DMS79 treated with DMSO at 0.1 percent for 48 hours (cell line): ENCODE results near the gene SH2D6.
"Not testable (repeated sequence)": the region's sequence is repeated elsewhere in the genome, so short reads cannot be mapped to it uniquely, and the experiment has no call there.

ENCODE experiments used
- DNase-seq: peaks from one replicate; lab custom pipeline; 2025; lab: John Stamatoyannopoulos, UW

The SH2D6 gene

DNA sequence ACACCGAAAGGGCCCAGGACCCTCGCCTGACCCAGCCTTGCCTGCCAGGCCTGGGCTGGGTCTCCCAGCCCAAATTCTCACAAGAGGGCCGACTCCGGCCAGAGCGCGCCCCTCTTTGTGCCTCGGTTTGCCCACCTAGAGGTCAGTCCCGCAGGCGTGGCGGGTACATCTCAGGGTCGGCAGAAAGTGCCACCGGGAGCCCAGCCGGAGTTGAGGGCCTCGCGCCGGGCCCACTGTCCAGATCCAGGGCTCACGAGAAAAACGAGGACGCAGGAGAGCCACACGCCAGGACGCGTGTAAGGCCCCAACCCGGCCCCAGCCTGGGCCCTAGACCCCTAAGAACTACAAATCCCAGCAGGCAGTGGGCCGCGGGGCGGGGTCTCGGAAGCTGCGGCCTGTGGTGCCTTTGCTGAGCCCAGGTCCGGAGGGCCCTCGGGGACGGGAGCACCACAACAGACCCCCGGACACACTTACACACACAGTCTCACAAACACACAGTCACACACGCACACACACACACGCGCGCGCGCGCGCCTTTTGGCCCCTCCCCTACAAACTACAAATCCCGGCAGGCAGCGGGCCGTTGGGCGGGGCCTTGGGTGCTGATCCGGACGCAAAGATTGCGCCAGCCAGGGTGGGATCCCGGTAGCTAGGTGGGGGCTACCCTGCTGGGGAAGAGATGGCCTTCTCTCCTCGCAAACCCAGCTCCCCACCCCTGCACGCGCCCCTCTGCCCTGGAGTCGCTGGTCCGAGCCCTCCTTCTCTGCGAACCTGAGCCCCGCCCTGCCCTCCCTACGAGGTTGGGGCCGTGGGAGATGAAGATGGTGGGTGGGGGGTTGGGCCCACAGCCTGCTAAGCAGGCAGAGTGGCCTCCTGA is at the start of gene SH2D6:
Gene SH2D6, plus strand, starts transcription at position 583 of the 877 bp plus-strand sequence. CDS start 10,752 bp downstream, outside the sequence.
- peak; percentile 83 for DNase-seq

DNA sequence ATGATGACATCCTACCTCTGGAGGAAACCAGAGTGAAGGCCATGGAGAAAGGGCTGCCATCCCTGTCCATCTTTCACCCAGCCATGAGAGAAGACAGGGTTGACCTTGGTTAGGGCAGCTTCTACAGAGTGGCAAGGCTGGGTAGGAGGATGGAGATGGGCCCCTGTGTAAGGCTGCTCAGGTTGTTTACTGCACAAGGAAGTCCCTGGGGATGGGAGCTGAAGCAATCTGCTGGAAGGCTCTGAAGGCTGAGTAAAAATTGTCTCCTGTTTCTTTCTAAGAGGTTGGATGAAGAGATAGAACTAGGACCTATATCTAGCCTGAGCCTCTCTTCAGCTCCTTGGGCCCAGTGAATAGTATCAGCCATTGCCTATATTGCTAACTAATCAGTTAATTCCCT is 49.6 kb upstream of the SH2D6 start:
- DNase-seq: no peak

DNA sequence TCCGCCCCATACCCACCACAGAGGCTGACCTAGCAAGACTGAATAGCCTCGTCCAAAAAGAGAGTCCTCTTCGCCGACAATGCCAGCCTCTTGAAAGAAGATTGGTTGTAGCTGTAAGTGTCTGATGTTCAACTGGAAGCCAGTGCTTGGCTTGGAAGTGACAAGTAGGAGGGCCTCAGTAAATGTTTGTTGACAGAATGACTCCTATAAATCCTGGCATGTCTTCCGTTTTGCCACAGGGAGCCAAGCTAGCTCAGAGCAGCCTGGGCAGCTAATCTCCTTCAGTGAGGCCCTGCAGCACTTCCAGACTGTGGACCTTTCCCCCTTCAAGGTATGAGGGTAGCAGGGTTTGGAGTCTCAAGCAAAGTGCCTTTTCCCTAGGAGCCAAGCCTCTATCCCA is 49.0 kb upstream of the SH2D6 start:
- DNase-seq: no peak

DNA sequence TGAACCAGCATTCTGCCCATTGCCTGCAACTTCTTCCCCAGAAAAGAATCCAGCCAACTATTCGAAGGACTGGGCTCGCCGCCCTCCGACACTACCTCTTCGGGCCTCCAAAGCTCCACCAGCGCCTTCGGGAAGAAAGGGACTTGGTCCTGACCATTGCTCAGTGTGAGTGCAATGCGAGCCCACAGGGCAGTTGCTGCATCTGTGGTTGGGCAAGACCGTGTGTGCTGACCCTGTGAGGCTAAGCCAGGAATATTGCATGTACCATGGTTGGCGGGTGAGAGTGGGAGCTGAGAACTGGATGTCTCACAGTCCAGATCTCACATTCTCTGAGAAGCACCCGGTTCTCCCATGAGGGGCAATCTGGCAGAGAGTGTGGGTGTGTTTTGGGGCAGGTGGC is 47.5 kb upstream of the SH2D6 start:
- no peak for DNase-seq

DNA sequence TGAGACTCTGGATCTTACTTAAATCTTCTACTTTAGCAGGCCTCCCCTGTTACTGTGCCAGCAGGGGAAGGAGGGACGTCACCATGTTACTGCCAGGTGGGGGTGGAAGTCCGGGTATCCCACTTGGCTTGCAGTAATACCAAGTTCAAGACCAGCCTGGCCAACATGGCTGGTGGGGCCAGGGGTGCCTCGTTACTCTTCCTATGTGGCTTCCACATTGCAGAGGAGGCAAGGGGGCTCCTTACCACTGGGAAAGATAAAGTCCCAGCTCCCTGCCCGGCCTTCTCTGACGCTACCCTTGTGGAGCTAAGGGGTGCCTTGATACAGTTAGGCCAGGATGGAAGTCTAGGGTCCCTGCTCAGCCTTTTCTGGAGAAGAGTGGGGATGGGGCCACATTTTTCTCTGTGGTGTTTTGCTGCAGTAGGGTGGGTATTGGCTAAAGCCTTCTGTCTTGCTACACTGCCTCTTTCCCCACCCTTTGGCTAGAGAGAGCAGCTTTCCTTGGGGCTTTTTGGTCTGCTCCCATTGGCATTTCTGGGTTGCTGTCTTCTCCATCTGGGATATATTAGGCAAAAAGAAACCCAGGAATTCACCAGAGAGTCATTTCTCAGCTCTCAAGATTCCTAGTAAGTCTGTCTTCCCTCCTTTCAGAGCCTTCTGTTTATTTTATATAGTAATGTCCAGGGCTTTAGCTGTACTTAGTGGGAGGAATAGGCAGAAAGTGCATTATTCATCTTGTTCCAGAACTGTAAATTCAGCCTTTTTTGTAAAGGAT is 42.0 kb upstream of the SH2D6 start:
- no peak for DNase-seq

DNA sequence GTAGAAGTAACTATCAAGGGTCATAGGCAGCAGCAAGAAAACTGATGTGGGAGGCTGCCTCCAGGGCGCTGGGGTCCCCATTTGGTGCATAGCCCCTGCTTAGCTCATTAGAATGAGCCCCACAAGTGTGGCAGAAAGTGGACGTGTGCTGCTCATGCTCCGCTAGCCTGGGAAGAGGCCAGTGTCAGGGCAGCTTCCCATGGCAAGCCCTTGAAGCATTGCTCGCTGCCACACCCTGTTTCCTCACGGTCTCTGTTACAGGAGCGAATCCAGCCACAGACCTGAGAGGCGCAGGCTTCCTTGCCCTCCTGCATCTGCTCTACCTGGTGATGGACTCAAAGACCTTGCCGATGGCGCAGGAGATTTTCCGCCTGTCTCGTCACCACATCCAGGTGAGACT is 41.4 kb upstream of the SH2D6 start:
- no peak for DNase-seq

DNA sequence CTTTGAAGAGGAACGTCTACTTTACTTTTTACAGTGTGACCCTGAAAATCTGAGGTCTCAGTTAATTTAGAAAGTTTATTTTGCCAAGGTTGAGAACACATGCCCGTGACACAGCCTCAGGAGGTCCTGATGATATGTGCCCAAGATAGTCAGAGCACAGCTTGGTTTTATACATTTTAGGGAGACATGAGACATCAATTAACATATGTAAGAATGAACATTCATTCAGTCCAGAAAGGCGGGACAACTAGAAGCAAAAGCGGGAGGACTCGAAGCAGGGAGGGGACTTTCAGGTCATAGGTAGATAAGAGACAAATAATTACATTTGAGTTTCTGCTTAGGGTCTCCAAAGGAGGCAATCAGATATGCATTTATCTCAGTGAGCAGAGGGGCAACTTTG is 40.3 kb upstream of the SH2D6 start:
- DNase-seq: no peak

DNA sequence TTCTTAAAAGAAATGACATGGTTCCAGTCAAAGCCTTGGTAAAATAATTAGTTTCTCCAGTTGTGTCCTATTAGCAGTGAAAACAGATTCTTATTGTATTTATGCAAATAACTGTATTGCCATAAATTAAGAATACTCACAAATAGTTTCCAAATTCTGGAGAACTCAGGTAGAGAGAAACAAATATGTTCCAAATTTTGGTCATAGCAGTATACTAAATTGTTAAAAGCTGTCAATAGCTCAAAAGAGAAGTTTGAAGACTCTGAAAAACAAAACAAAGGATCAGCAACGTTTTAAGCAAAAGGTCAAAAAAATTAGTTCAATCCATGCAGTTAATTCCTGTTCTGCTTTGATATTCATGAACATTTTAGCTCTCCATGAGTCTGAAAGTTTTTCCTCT is 38.5 kb upstream of the SH2D6 start:
- DNase-seq: no peak

DNA sequence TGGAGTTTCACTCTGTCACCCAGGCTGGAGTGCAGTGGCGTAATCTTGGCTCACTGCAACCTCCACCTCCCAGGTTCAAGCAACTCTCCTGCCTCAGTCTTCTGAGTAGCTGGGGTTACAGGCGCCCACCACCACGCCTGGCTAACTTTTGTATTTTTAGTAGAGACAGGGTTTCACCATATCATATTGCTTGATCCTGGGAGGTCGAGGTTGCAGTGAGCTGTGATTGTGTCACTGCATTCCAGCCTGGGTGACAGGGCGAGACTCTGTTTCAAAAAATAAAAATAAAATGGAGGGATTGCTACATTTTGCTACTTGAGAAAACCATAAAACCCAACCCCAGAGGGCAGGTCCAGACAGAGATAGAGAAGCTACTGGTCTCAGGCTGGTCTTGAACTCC is 35.4 kb upstream of the SH2D6 start:
- not testable (repeated sequence) for DNase-seq

DNA sequence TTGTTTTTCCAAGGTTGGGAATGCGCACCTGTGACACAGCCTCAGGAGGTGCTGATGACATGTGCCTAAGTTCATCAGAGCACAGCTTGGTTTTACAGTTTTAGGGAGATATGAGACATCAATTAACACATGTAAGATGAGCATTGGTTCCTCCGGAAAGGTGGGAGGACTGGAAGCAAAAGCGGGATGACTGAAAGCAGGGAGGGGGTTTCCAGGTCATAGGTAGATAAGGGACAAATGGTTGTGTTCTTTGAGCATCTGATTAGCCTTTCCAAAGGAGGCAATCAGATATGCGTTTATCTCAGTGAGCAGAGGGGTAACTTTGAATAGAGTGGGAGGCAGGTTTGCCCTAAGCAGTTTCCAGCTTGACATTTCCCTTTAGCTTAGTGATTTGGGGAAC is 34.7 kb upstream of the SH2D6 start:
- DNase-seq: no peak

DNA sequence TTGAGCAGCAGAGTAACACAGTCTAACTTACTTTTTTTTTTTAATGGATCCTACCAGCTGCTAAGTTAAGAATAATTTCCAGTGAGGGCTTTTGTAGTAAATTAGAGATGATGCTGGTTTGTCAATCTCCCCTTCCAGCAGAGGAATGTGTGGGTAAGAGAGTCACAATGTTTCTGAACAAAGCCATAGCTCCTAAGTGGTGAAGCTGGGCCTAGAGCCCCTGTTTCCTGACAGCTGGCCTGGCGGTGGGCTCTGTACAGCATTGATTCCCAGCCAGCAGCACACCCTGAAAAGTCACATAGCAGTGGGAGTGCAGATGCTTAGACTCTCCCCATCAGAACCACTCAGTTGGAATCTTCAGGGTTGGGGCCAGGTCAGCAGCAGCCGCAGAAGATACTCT is 32.8 kb upstream of the SH2D6 start:
- no peak for DNase-seq

DNA sequence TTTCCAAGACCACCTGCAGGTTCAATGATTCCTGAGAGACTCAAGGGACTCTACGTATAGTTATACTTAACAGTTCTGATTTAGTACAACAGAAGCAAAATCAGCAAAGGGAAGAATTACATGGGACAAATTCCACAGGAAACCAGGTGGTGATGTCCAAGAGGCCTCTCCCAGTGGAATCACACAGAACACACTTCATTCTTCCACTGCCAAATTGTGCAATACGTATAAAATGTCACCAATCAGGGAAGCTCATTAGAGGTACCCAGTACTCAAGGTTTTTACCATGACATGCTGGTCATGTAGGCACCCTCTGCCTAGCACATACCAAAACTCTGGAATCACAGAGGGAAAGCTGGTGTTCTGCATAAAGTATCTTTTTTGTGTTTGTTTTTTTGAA is 30.8 kb upstream of the SH2D6 start:
- no peak for DNase-seq

DNA sequence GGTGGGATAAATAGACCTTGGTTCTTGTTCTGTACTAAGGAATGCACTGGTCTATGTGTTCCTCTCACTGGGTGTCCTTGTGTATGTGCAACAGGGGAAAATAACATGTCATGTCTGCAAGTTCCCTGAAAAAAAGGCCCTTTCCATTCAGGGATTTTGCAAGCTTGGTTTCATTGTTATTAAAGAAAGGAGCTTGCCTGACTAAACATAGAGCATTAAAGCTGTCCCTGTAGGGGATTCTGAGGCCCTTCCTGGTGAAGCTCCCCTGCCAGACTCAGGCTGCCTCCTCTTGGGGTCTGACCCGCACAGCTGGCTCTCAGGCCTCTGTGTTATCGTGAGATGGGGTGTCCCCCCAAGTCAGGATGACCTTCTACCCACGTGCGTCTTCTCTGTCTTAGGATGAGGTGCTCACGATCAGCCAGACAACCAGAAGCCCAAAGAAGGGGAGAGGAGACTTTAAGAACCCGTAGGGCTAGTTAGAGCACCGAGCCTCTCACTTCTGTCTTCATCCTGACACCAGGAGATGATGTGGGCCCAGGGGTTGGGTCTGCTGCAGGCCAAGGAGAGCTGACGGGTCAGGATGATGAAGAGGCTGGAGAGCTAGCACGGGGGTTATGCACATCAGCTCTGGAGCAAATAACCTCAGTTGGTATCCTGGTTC is 29.5 kb upstream of the SH2D6 start:
- DNase-seq: no peak

DNA sequence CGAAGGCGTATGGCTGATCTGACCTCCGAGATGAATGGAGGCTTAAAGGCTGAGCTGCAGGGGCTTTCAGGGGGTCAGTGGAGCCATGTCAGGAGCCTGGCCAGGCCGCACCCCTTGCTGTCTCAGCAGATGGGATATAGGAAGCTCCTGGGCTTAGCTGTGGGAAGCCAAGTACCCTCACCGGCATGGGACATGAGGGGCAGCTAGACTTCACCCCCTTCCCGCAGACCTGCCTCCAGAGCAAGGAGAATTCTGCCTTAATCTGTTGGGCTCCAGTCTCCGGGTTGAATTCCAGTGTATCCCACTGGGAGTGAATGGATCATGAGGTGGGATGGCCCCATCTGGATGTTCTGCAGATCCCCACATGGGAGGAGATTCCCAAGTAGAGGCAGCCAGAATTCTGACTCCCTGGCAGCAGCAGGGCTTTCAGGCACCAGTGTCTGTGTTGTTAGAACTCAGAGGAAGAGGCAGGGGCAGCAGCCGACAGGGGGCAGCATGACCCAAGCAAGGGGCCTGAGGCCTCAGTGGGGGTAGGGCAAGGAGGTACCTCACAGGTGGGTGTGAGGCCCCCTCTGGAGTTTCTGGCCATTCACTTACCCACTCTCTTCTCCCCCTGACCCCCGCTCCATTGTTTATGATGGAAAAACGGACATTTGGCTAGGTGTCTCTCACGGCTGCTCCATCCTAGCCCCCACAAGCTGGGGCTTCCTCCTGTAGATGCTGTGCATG is 27.4 kb upstream of the SH2D6 start:
- no peak for DNase-seq

DNA sequence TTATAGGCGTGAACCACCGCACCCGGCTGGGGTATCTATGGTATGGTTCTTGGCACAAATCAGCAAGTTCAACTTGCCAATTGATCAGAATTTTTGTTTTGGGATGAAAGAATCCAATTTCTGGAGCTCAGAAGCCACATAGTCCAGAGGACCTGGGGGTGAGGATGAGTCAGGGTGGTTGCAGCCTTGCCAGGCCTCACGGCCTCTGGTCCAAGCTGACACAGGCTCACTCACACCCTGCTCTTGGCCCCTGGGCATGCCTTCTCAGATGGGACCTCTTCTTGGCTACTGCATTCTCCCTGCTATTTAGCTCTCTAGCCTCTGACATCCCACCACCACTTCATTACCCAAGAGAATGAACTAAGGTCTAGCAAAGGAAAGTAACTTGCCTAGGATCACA is 24.7 kb upstream of the SH2D6 start:
- DNase-seq: no peak

DNA sequence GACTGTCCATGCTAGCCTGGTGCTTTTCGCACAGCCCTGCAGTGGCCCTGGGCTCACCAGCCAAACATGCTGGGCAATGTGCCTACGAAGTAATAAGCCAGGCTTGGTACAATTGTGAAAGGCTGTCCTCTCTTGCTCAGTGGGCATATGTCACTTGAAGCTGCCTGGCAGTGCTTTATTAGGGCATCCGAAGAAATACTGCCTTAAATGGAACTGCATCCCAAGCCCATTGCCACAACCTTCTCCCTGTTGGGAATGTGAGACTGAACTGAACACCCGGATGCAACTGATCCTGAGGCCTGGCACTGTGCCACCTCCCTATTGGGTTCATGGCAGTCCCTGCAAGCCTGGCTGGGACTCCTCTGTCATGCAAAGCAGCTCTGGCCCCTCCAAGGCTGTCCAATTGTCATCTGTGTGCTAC is 24.2 kb upstream of the SH2D6 start:
- DNase-seq: peak; percentile 31

DNA sequence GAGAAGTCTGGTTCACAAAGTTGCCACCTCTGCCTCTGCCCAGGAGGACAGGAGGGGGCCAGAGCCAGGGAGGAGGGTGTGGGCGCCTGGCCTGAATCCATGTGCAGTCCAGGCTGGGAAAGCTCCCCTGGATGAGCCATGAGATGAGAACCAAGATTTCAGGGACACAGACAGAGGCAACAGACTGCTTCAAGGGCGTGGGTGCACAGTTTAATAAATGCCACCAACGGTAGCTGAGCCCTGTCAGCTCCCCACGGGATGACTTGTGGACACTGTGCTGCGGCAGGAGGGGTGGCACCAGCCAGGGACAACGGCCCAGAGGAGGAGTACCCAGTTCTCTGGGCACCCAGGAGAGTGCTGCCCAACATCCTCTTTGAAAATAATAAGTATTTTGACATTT is 23.5 kb upstream of the SH2D6 start:
- DNase-seq: no peak

DNA sequence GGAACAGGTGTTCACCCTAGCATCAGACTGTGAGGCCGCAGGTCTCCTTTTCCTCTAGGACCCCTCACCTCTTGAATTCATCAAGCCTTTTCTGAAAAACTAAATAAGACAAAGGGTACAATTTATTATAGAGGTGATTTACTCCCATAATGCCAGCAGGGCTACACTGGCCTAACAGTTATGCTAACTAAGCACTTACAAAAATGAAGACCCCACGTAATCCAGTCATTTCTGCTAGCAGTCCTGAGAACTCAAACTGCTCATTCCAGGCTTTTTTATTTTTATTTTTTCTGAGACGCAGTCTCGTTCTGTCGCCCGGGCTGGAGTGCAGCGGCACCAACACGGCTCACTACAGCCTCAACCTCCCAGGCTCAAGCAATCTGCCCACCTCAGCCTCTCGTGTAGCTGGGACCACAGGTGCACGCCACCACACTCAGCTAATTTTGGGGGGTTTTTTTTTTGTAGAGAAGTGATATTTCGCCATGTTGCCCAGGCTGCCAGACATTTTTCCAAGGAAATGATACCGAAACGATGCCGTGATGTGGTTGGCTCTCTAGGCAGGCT is 22.5 kb upstream of the SH2D6 start:
- DNase-seq: no peak

DNA sequence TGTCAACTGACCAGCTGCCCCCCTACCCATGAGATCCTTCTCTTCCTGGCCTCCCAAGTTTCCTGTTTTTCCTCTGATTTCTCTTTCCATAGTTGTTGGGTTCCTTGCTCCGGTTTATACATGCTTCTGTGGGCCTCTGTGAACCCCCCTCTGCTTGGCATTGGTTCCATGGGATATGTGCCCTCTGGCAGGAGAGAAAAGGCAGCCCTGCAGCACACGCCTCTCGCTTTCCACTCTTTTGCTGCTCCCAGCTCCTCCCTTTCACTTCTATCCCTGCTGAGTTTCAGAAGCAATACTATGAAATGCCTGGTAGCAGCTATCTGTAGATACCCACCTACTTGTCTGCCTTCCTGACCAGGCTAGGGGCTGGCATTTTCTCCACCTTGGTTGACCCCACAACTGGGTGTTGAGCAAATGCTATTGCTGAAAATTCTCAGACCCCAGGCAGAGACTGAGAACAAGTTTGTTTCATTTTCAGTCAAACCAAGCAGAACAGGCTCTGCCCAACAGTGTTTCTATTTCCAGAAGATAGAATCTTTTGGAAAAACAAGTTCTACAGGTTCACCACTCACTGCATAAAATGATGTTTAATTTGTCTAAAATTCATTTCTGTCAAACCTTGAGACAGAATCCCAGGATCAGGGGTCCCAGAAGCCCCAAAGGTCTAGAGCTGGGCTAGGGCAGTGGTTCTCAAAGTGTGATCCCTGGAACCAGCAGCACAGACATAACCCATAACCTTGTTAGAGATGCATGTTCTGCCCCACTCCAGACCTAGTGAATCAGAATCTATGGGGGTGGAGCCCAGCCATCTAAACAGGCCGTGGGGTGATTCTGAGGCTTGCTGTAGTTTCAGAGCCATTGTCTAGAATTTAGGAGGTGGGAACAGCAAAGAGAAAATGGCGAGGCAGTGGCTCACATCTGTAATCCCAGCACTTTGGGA is 21.7 kb upstream of the SH2D6 start:
- peak; percentile 14 for DNase-seq

DNA sequence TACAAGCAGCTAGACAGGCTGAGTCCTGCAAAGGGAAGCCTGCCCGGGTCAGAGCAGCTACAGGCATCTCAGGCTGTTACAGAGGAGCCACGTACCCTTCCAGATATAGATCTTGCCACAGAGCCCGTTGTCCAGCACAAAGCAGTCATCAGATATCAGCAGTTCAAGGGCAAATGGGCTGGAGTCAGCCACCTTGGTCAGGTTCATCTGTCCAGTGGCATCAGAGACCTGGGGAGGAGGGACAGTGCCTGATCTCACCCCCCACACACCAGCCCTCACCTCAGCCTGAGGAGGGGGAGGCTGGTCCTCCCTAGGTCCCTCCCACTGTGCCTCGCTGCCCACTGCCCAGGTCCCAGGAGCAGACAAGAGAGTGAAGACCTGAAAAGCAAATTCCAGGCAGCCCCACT is 20.6 kb upstream of the SH2D6 start:
- DNase-seq: no peak
